Measurements from ENCODE around the gene HTT. TPM values are rescaled to one million over a fixed set of nuclear protein-coding genes. Genes with fewer than 3 reads are reported as not detected.

Gene HTT
- total and polyA plus RNA-seq, 2 of the 13 experiments (the other 11 are each of a cell fraction or from before 2014, with no cell fraction given) = 17.5 to 19.5 TPM

DNA sequence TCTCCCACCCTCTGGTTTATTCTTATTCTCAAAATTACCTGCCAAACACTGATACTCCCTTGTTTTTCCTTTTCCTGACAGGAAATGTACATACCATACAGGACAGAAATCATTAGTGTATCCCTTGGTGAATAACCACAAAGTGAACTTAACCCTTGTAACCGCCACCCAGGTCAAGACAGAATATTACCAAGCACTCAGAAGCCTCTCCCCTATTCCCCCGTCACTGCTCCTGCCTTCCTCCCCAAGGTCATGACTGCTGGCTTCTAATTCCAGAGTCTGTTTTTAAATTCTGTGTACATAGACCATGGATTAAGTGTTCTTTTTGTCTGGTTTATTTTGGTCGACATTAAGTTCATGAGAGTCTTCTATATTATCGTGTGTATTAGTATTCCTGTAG lies 37.7 kb downstream of the HTT start:
- FAIRE-seq = no peak
- H3K4me2 ChIP-seq (ENCODE audit: low read depth, low read length) = no peak overlapping the region
- CTCF ChIA-PET (ENCODE audit: low intra/inter-chr PET ratio, low total read pairs) = no interaction called here

More for the DNA sequence above, 37.7 kb downstream of the HTT start:
- Histone ChIP-seq H3K4me3 (replicated peaks in 1 of 3; ENCODE audit: insufficient read depth in 1 of 3, low read depth in 2 of 3, low read length in 3 of 3) (no peak overlapping the region), H3K27ac (ENCODE audit: extremely low read length, insufficient read depth, low read length) (no peak overlapping the region), H3K79me2 (ENCODE audit: insufficient read depth, low read length) (no peaks in the 10 kb centered on the region), H2AFZ (ENCODE audit: low read length) (no peak overlapping the region), H3K9me3 (ENCODE audit: low read length) (no peaks in the 10 kb centered on the region), H3K36me3 (replicated peaks in 1 of 2; ENCODE audit: control insufficient read depth in 1 of 2, insufficient read depth in 2 of 2, low read length in 2 of 2) (peaks cover 29 to 87% of the 10 kb centered on the region in 2 experiments), H3K4me1 (ENCODE audit: insufficient read depth, low read length) (peaks cover 10% of the 10 kb centered on the region; the same call in 1 of the 2 replicates), H3K27me3 (ENCODE audit: control insufficient read depth in 1 of 2, insufficient read depth in 2 of 2, low read length in 2 of 2) (no peaks in the 10 kb centered on the region), H4K20me1 (ENCODE audit: insufficient read depth, low read length) (no peaks in the 10 kb centered on the region), H3K9ac (ENCODE audit: insufficient read depth, low read depth, low read length) (no peak overlapping the region)
- ATAC-seq (no peak), DNase-seq (ENCODE audit: low spot score) (no peak)
- in situ Hi-C loops (cut with HindIII; ENCODE audit: extremely low pct_ligation_motif_present, low pct_unique_long_range_greater_than_20kb) (no loop called here), intact Hi-C loops (cut with micrococcal nuclease; ENCODE audit: unreplicated experiment) (no loop called here)
- WGBS (ENCODE audit: low lambda C conversion rate) = 93% methylated on average over 4 of the region's 4 CpGs
- BruUV-seq (replicated peaks) = no TSS peak
- TF ChIP-seq SMARCE1 (IDR thresholded peaks at IDR 0.05; ENCODE audit: borderline replicate concordance) = no peak
- no peak for TF ChIP-seq WIZ (CRISPR knock-in tag; IDR thresholded peaks at IDR 0.05)
- no peak for TF ChIP-seq TEAD3 (CRISPR knock-in tag; optimal IDR thresholded peaks at IDR 0.05; ENCODE audit: borderline replicate concordance)
- no peak for TF ChIP-seq ZNF850 (CRISPR knock-in tag; conservative IDR thresholded peaks at IDR 0.05)
- TF ChIP-seq SOX5 (CRISPR knock-in tag; IDR thresholded peaks at IDR 0.05; ENCODE audit: borderline replicate concordance) = no peak
- no peak for TF ChIP-seq ZFP37 (CRISPR knock-in tag; IDR thresholded peaks at IDR 0.05; ENCODE audit: borderline replicate concordance)
- TF ChIP-seq, protein P1, sequence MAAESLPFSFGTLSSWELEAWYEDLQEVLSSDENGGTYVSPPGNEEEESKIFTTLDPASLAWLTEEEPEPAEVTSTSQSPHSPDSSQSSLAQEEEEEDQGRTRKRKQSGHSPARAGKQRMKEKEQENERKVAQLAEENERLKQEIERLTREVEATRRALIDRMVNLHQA (CRISPR knock-in tag; IDR thresholded peaks at IDR 0.05) = no peak
- no peak for TF ChIP-seq PHF20 (CRISPR knock-in tag; IDR thresholded peaks at IDR 0.05)
- no peak for TF ChIP-seq HOXA5 (CRISPR knock-in tag; IDR thresholded peaks at IDR 0.05)
- TF ChIP-seq, protein P2, sequence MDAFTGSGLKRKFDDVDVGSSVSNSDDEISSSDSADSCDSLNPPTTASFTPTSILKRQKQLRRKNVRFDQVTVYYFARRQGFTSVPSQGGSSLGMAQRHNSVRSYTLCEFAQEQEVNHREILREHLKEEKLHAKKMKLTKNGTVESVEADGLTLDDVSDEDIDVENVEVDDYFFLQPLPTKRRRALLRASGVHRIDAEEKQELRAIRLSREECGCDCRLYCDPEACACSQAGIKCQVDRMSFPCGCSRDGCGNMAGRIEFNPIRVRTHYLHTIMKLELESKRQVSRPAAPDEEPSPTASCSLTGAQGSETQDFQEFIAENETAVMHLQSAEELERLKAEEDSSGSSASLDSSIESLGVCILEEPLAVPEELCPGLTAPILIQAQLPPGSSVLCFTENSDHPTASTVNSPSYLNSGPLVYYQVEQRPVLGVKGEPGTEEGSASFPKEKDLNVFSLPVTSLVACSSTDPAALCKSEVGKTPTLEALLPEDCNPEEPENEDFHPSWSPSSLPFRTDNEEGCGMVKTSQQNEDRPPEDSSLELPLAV (CRISPR knock-in tag; conservative IDR thresholded peaks at IDR 0.05; ENCODE audit: low read depth) = no peak
- TF ChIP-seq RELA (CRISPR knock-in tag; IDR thresholded peaks at IDR 0.05) = no peak
- TF ChIP-seq ESRRA (CRISPR knock-in tag; IDR thresholded peaks at IDR 0.05; ENCODE audit: low read depth) = no peak
- TF ChIP-seq STAT5B (CRISPR knock-in tag; IDR thresholded peaks at IDR 0.05) = no peak
- TF ChIP-seq EEA1 (CRISPR knock-in tag; IDR thresholded peaks at IDR 0.05; ENCODE audit: borderline replicate concordance) = no peak
- no peak for TF ChIP-seq NR2F2 (IDR thresholded peaks at IDR 0.05; ENCODE audit: borderline replicate concordance, low read depth)
- TF ChIP-seq ZNF282 (IDR thresholded peaks at IDR 0.05; ENCODE audit: partially characterized antibody) = no peak
- TF ChIP-seq, protein P3, sequence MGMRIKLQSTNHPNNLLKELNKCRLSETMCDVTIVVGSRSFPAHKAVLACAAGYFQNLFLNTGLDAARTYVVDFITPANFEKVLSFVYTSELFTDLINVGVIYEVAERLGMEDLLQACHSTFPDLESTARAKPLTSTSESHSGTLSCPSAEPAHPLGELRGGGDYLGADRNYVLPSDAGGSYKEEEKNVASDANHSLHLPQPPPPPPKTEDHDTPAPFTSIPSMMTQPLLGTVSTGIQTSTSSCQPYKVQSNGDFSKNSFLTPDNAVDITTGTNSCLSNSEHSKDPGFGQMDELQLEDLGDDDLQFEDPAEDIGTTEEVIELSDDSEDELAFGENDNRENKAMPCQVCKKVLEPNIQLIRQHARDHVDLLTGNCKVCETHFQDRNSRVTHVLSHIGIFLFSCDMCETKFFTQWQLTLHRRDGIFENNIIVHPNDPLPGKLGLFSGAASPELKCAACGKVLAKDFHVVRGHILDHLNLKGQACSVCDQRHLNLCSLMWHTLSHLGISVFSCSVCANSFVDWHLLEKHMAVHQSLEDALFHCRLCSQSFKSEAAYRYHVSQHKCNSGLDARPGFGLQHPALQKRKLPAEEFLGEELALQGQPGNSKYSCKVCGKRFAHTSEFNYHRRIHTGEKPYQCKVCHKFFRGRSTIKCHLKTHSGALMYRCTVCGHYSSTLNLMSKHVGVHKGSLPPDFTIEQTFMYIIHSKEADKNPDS (CRISPR knock-in tag; IDR thresholded peaks at IDR 0.05) = no peak
- TF ChIP-seq AGO1 (IDR thresholded peaks at IDR 0.05; ENCODE audit: low read depth, low read length, poor library complexity, severe bottlenecking) = no peak
- TF ChIP-seq ETV5 (CRISPR knock-in tag; IDR thresholded peaks at IDR 0.05; ENCODE audit: borderline replicate concordance) = no peak
- POLR2A ChIA-PET = no interaction called here

All from HepG2 (cell line).